T-helper 2 cell (primary cell): ENCODE measurements around the gene SIRT2.
A peak's percentile ranks its signal among the peaks of the same experiment; 100 is the strongest.
"Not testable (repeated sequence)": the region's sequence is repeated elsewhere in the genome, so short reads cannot be mapped to it uniquely, and the experiment has no call there.

Experiments used
- DNase-seq, 5 experiments: peaks; one replicate each; pipeline versions ENCODE4 v3.0.0 to v3.0.0-alpha.2; 2012 to 2022

The SIRT2 gene

DNA sequence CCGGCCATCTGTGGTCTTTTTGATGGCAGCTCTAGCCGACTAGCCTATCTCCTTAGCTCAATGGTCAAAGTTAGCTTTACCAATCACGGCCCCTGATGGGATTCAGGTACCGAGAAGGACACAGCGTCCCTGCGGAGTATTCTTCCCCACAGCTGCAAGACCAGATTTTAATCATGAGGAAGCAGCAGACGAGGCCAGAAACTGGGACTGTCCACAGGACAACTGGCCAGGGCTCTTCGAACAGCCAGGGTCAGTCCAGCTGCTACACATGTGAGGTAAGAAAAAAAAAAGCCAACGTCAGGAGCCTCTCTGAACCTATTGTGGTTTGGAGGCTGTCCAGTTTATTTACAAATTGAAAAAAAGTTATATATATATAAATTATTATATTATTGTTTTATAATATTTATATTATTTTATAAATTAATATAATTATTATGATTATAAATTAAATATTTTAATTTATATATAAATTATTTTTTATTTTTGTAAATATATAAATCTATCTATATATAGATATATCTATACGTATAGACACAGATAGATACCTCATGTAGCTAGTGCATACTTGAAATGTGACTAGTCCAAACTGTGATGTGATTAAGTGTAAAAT is 32.1 kb downstream of the SIRT2 start:
- no peak for DNase-seq

- no peak for DNase-seq
Measured at GRCh38 chr19:38862321-38863059, 36.9 kb downstream of the SIRT2 start.

DNA sequence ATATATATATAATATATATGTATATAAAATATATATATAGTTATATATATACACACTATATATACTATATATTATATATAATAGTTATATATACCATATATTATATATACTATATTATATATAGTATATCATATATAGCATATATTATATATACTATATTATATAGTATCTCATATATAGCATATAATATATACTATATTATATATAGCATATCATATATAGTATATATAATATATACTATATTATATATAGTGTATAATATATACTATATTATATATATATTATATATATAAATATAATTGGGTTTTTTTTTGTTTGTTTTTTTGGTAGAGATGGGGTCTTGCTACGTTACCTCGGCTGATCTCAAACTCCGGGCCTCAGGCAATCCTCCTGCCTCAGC is 38.0 kb downstream of the SIRT2 start:
- no peak for DNase-seq

- not testable (repeated sequence) for DNase-seq
Measured at GRCh38 chr19:38859631-38860204, 39.7 kb downstream of the SIRT2 start.

DNA sequence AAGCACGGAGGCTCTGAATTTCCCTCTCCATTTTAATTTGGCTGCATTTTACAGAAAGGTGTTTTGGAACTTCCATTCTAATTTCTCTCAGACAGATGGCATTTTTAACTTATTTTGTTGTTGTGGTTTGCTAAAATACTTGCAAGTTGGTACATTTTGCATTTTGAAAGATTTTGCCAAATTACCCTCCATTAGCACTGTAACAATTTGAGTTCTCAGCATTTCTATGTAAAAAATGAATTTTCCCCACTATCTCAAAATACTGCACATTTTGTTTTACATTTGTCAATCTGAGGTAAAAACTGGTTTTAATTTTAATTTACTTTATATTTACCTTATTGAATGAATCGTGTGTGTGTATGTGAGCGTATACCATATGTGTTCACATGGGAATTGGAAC is 42.6 kb downstream of the SIRT2 start:
- no peak for DNase-seq

DNA sequence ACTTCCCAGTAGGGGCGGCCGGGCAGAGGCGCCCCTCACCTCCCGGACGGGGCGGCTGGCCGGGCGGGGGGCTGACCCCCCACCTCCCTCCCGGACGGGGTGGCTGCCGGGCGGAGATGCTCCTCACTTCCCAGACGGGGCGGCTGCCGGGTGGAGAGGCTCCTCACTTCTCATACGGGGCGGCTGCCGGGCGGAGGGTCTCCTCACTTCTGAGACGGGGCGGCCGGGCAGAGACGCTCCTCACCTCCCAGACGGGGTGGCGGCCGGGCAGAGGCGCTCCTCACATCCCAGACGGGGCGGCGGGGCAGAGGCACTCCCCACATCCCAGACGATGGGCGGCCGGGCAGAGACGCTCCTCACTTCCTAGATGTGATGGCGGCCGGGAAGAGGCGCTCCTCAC is 43.7 kb downstream of the SIRT2 start:
- DNase-seq = not testable (repeated sequence)

- not testable (repeated sequence) for DNase-seq
Measured at GRCh38 chr19:38854961-38855360, 44.5 kb downstream of the SIRT2 start.

DNA sequence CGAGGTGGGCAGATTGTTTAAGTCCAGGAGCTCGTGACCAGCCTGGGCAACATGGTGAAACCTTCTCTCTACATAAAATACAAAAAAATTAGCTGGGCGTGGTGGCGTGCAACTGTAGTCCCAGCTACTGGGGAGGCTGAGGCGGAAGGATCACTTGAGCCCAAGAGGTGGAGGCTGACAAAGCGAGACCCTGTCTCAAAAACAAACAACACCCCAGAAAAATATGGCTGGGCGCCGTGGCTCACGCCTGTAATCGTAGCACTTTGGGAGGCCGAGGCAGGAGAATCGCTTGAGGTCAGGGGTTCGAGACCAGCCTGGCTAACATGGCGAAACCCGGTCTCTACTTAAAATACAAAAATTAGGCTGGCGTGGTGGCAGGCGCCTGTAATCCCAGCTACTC is 46.2 kb downstream of the SIRT2 start:
- no peak for DNase-seq

- DNase-seq = peak in 4 of 5 experiments; percentile 40 to 78 (median 59)
Measured at GRCh38 chr19:38852231-38853044, 47.0 kb downstream of the SIRT2 start.

DNA sequence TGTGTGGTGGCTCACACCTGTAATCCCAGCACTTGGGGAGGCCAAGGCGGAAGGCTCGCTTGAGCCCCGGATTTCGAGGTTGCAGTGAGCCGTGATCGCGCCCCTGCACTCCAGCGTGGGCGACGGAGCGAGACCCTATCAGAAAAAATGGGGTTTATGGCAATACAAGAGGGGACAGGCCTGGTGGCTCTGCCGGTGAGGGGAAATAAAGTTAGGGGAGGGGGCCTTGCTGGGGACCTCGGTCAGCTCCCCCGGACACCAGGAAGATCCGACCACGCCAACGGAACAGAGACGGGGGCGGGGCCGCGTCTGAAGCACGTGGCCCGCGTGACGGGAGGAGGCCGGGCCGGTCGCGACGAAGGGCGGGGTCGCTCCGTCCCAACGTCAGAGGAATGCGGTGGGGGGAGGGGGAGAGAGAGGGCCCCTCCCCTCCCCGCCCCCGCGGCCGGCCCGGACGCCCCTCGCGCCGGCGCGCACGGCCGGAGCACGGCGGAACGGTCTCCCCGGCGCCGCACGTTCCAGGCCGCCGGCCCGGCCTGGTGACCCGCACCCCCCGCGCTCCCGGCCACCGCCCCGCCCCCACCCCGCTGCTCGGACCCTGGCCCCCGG is 47.7 kb downstream of the SIRT2 start:
- peak; percentile 78 to 95 (median 83) for DNase-seq

DNA sequence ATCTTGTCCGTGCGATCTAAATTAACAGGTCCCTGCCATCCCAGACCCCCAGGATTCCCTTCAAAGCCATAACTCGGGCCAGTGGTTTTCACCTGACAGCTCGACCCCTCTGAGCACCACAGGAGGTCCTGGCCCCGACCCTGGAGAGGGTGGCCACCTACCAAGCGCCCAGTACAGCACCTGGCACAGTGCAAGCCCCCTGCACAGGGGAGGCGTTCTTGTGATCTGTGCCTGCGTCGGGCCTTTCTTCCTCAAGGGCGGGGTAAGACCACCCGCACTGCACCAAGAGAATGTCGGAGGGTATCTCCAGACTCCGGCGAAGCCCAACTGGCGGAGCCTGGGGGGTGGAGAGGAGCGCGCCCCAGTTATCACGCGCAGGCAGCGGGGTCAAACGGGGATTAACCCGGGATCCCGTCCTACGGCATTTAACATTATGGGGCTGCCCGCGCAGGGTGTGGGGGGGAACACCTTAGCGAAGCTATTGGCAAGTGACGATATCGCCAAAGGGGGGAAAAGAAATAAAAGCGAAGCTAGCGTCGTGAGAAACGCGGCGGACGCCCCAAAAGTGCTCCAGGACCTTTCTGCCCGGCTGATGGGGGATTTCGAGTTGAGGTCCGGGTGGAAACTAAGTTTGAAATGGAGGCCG is 48.3 kb downstream of the SIRT2 start:
- peak in 3 of 5 experiments; percentile 15 to 52 (median 25) for DNase-seq

GRCh38 chr19:38850436-38850975 is 48.9 kb downstream of the SIRT2 start:
- peak in 2 of 5 experiments; percentile 92 to 100 for DNase-seq

- peak in 4 of 5 experiments; percentile 97 to 100 (median 99) for DNase-seq
Measured at GRCh38 chr19:38849860-38850435, 49.5 kb downstream of the SIRT2 start, which contains the start of gene HNRNPL. Gene HNRNPL, minus strand, starts transcription at chr19:38849986. Its CDS starts 20 bp downstream, at chr19:38849966.

DNA sequence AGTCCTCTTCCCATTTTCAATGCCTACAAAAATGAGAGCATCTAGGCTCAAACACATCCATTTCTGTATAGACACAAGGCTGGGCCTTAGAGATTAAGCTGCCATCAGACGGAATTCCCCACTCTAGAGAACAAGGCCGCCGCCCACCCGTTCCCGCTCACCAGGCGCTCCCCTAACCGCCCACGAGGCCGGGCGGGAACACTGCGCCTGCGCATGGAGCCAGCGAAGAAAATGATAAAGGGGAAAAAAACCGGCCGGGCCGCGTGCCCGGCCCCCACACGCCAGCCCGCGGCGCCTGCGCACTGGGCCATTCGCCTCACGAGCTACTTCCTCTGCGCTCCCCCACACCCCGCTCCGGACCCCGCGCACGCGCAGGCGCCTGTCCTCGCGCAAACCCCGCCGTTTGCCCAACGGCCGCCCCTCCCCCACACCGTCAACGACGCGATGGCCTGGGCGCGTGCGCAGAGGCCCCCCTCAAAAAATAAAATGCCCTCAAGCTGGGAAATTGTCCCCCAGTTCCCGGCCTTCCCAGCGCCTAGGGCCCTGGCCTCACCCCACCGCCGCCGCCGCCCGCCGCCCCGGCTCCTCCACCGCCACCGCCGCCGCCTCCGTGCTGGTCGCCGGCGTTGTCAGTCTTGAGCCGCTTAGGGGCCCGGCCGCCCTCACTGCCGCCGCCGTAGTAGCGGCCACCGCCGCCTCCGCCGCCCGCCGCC is 50.1 kb downstream of the SIRT2 start:
- DNase-seq = peak; percentile 92 to 99 (median 97)

DNA sequence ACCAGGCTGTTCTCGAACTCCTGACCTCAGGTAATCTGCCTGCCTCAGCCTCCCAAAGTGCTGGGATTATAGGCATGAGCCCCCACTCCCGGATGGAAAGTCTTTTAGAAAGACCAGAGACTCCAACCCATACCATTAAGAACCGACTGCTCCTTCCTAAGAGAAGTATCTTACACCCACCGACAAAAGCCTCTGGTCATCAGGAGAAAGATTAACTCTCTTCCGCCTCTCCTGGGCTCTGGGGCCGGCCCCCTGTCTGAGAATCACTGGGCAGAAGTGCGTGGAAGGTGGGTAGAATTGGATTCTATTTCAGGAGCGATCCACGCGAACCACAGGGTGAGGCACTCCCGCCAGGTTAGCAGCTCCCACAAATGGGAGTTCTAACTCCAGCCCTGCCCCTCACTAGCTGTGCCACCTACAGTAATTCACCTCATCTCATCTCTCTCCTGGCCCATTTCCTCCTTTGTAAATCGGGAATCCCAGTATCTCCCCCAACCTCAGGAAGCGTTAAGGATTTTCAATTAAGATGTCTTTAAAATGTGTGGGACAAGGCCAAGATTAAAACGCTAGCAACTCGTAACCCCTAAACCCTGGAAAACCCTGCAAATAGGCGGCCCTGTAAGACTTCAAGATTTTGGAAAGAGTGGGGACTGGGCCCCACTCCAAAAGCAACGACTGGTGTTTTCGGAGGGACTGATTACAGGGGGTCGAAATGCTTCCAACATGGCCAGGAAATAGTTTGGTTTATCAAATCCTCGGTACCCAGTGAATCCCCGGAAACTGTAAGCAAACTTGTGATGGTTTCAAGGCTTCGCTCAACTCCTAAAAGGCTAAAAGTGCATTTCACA is 50.9 kb downstream of the SIRT2 start:
- DNase-seq = no peak

DNA sequence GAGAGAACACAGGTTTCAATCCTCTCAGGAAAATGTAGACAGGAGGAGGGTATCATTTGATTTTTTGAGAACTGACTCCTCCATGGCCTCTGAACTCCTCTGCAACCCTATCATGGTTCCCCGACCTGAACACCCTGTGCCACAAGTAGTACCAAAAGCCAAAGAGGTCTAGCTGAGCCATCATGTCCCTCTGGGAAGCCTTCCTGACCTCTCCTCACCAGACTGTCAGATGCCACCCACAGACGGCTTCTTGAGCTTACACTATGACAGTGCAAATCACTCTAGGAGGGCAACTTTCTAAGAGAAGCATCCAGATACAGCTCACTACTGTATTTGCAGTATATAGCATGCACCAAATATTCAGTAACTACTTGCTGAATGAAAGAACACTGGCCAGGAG is 53.3 kb downstream of the SIRT2 start:
- DNase-seq = no peak

GRCh38 chr19:38845374-38846024 is 53.9 kb downstream of the SIRT2 start:
- no peak for DNase-seq

DNA sequence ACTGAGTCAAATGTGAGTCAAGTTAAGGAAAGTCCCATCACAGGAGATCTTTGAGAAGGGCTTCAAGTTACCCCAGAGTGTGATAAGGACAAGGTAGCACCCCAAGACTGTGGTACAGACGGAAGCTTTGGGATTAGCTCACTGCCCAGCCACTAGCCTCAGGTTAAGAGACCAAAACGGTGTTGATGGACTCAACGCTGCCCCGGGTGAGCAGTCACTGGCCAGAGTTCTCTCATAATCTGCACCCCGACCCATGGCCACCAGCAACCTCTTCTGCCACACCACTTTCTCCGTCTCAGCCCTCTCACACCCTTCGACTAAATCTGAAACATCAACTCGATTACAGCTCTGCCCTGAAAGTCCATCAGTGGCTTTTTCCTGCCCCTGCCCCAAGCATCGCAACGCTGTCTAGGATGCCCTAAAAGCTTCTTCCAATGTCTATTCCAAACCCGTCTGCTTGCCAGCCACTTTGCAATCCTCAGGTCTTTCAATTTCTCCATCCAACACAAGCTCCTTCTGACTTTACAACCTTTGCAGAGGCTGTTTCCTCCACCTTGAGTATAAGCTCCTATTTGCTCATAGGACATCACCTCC is 55.2 kb downstream of the SIRT2 start:
- no peak for DNase-seq
